ENCODE data around the gene CPXM2.

Gene CPXM2

DNA sequence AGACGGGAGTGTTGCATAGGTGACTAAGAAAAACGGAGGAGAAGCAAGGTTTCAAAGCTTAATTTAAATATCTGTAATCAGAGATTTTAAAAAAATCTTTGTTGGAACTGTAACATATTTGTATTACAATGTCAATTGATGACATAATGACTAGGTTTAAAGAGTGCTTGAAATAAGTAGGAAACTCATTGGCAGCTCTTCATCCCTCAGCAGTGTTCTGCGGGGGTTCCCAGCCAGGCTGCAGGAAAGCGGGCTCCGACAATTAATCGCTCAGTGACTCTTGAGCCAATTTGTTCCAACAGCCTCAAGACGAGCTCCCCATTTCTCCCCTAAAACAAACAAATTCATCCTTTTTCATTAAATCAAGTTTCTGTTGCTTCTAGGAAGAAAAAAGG is 22.6 kb downstream of the CPXM2 start:
- ChIA-PET POLR2A (ENCODE audit: low non-redundant PET) (no interaction called here), CTCF (interaction anchor here (0.6 to 0.7 kb wide), 4 partner anchors 65 to 383 kb away, joined by 3 to 4 read pairs (median 4); no protein-coding TSS in a partner anchor)
- DNase-seq (ENCODE audit: low spot score), result no peak
- TF ChIP-seq, protein P1, sequence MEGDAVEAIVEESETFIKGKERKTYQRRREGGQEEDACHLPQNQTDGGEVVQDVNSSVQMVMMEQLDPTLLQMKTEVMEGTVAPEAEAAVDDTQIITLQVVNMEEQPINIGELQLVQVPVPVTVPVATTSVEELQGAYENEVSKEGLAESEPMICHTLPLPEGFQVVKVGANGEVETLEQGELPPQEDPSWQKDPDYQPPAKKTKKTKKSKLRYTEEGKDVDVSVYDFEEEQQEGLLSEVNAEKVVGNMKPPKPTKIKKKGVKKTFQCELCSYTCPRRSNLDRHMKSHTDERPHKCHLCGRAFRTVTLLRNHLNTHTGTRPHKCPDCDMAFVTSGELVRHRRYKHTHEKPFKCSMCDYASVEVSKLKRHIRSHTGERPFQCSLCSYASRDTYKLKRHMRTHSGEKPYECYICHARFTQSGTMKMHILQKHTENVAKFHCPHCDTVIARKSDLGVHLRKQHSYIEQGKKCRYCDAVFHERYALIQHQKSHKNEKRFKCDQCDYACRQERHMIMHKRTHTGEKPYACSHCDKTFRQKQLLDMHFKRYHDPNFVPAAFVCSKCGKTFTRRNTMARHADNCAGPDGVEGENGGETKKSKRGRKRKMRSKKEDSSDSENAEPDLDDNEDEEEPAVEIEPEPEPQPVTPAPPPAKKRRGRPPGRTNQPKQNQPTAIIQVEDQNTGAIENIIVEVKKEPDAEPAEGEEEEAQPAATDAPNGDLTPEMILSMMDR (conservative IDR thresholded peaks at IDR 0.05; ENCODE audit: low read depth), result no peak
- no peak overlapping the region for H3K27ac ChIP-seq

DNA sequence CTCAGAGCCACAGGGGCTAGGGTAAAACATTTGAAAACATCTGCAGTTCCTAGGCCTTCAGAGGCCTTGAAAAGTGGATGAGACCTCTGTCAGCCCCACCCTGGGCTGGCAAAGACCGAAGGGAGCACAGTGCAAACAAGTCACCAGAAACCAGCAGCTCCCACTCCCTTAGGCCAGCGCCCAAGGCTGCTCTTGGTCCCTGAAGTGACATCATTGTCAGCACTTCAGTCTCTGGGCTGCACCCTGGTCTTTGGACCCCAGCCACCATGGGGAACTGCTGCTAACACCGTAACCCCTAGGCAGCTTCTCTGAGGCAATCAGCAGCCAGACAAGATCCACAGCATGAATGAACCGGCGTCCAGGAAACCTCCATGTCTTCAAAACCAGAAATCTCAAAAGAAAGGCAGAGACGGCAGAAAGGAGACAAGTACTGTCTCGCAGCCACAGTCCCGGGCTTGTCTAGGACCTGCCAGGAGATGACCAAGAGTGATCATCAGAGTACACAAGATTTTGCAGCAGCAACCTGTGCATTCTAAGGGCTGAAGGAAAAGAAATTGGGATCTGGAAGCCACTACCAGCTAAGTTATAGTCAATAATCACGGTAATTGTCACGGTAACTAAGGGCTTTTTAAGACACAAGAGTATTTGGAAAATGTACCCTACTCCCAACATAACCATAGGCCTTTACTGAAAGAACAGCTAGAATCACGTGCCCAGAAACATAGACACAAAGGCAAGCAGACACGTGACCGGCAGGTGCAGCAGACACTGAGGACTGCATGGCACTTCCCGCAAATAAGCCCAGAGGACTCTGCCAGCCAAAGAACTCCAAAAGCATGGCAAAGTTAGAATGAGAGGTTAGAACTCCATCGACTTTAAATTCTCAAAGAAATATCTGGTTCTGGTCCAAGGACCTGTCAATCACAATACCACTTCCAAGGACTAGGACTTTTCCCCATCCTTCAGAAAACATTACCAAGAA is 23.3 kb downstream of the CPXM2 start:
- no peak overlapping the region for H3K27ac ChIP-seq
- ChIA-PET CTCF (interaction anchor here (0.6 to 0.7 kb wide), 3 partner anchors 66 to 383 kb away, joined by 3 to 4 read pairs (median 3); no protein-coding TSS in a partner anchor), POLR2A (ENCODE audit: low non-redundant PET) (no interaction called here)
- no peak for DNase-seq (ENCODE audit: low spot score)
- TF ChIP-seq, protein P1 (conservative IDR thresholded peaks at IDR 0.05; ENCODE audit: low read depth), result no peak

DNA sequence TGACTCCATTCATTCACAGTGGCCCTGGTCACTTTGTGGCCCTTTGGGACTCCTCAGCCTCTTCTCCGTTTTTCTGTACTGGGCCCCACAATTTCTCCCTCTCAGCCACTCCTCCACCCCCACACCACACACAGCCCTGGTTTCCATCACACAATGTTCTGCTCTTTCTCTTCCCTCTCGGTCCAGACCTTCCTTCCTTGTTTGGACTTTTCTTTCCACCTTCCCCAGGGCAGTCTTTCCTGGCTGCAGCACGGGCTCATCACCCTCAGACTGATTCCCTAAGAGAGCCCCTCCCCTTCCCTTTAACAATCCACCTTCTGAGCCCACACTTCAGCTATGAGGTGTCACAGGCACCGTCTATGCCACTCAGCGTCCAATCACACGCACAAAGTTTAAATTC is 25.7 kb downstream of the CPXM2 start:
- ChIA-PET CTCF (no interaction called here), POLR2A (ENCODE audit: low non-redundant PET) (no interaction called here)
- DNase-seq (ENCODE audit: low spot score), result no peak
- TF ChIP-seq, protein P1 (conservative IDR thresholded peaks at IDR 0.05; ENCODE audit: low read depth), result no peak
- no peak overlapping the region for H3K27ac ChIP-seq

DNA sequence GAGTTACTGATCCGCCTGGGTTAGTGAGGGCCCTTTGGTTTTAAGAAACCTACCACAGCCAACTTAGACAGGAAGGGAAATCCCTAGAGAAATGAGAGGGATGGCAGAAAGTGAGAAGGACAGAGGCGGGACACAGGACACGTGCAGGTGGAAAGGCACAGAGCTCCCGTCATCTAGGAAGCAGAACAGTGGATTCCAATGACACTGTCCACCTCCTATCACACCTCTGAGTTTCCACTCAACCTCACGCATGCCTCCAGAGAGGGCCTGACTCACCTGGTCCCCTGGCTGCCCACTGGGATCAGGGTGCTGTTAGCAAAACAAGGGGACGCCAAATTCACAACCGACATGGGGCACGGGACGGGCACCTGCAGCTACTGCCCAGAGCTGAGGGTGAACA is 26.3 kb downstream of the CPXM2 start:
- H3K27ac ChIP-seq, result no peak overlapping the region
- ChIA-PET CTCF (interaction anchor here (0.8 kb wide), 1 partner anchor 24 kb away, joined by 3 read pairs; no protein-coding TSS in a partner anchor), POLR2A (ENCODE audit: low non-redundant PET) (no interaction called here)
- TF ChIP-seq, protein P1 (conservative IDR thresholded peaks at IDR 0.05; ENCODE audit: low read depth), result no peak
- no peak for DNase-seq (ENCODE audit: low spot score)

DNA sequence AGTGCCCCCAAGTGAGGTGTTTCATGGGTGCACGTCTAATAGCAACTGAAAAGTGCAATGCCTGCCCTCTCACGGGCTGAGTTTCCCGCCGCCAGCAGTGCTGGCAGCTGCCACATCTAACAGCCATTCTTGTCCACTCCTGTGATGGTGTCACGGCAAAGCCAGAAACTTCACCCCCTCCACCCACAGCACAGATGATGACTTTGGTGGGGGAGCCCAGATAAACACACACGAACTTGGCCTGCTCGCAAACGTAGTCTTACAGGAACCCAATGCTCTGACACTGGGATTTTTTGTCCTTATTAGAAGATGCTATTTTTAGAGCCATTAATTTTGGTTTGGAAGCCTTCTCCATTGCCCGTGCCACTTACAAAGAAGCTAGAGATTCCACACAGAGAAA is 26.7 kb downstream of the CPXM2 start:
- DNase-seq (ENCODE audit: low spot score), result no peak
- H3K27ac ChIP-seq, result no peak overlapping the region
- TF ChIP-seq, protein P1 (conservative IDR thresholded peaks at IDR 0.05; ENCODE audit: low read depth), result no peak
- CTCF ChIA-PET, result interaction anchor here (0.8 kb wide), 1 partner anchor 24 kb away, joined by 3 read pairs; no protein-coding TSS in a partner anchor
- POLR2A ChIA-PET (ENCODE audit: low non-redundant PET), result no interaction called here

DNA sequence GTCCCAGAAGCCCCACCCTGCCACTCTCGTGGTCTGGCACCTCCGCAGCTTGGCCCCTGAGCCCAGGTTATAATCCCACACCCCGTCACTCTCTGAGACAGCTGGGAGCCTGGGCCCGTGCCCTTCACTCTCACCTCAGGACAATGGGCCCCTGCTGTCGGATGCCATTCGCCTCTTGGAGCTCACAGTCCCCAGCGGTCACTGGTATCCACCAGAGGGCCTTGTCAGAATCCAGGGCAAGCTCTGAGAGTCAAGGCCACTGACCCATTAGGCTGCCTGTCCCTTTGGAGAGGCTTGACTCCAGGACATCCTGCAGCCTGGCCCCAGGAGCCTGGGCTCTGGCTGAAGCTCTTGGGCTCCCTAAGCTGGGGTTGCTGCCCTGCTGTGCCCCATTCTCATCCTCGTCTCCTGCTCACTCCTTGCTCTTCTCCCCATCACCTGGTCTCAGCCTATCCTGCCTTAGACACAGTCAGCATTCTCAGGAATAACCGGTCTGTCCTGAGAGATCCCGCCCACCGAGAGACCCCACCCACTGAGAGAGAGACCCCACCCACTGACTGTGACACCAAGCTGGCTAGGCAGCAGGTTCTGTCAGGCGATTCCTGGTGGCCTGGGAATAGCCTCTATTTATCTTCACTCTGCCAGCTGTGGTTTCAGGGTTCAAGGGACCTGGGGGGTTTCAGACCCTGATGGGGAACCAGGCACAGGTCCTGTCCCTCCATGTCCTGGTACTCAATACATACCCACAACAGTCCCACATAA is 27.7 kb downstream of the CPXM2 start:
- POLR2A ChIA-PET (ENCODE audit: low non-redundant PET), result no interaction called here
- DNase-seq (ENCODE audit: low spot score), result no peak
- CTCF ChIA-PET, result interaction anchor here (0.5 to 0.7 kb wide), 2 partner anchors 81 to 400 kb away, joined by 3 to 4 read pairs; no protein-coding TSS in a partner anchor
- H3K27ac ChIP-seq, result no peak overlapping the region
- TF ChIP-seq, protein P1 (conservative IDR thresholded peaks at IDR 0.05; ENCODE audit: low read depth), result no peak

All from RWPE1 (cell line).